Stimulated activated CD4-positive, alpha-beta T cell treated with anti-CD3 and anti-CD28 coated beads, Interleukin-12 subunit alpha, Interleukin-12 subunit beta, amount 100 ng/mL, for 24 hours (primary cell): ENCODE data around the gene ATP6V0B.

Source experiments
- DNase-seq, 2 experiments: peaks; one replicate each; pipeline ENCODE4 v3.0.0-alpha.2; 2020; ENCODE audit warnings: low read depth in 2 of 2

The ATP6V0B gene

DNA sequence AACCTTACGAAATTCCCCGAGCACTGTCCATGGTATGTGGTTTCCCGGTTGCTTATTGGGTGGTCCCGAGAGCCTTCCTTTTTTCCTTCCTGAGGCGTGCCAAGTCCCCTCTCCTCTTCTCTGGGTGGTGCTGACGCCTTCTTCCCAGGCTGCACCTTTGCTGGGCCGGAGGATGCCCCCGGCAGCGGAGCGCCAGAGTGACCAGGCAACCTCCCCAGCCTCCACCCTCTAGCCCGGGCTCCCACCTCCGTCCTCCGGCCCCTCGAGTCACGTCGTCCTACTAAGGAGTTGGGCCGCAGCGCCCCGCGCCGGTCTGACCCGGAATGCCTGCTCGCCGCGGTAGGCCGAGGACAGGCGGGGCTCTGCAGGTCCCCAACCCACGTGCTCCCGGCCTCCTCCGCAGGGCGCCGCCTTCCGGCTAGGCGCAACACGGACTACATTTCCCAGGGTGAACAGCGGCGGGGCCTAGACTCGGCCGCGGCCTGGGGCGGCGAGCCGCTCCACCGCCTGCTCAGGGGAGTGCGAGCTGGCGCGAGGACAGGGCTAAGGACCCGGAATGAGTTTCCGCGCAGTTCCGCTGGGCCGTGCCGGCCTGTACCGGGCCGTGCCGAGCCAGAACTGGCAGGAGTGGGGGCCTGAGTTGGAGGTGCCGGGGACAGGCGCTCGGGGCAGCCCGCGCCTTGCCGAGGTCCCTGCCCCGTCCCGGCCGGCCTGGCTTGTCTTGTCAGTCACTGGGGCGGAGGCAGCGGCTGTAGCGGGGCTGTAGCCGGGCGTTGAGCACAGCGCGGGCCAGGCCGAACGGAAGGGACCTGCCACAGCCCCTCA lies 28.3 kb upstream of the ATP6V0B start, which contains the start of gene IPO13:
IPO13 (plus strand) TSS at position 715 of the 825 bp plus-strand sequence. CDS start 651 bp downstream, outside the sequence.
- peak; percentile 90 to 94 for DNase-seq

DNA sequence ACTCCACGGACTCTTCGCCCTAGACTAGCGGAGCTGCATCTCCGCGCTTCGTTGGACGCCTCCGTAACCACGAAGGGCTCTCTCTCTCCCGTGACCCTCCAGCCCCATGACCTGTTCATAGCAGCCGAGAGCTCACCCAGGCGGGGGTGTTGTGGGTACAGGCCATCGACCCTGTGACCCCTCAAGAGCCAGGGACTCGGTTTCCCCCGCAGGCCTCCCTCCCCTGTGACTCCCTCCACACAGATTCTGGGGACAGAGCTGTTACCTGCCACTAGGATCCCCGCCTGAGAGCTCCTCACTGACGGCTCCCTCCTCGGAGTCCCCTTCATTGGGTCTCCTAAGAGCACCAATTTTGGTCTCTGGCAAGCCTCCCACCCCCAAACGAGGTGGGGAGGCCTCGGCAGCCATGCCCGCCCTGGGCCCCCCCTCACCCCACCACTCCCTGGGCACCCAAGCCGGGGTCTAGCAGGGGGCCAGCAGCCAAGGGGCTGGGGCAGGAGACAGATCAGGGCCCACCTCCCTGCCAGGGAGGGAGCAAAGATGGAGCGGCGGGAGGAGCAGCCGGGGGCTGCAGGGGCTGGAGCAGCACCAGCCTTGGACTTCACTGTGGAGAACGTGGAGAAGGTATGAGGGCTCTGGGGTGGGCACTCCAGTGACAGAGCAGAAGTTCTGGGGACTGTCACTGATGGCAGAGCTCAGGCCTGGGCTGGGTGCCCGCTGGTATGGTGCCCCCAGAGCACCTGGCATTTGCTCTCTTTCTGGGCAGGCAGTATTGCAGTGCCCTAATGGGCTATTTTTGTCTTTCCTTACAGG lies 27.5 kb upstream of the ATP6V0B start:
- no peak for DNase-seq

DNA sequence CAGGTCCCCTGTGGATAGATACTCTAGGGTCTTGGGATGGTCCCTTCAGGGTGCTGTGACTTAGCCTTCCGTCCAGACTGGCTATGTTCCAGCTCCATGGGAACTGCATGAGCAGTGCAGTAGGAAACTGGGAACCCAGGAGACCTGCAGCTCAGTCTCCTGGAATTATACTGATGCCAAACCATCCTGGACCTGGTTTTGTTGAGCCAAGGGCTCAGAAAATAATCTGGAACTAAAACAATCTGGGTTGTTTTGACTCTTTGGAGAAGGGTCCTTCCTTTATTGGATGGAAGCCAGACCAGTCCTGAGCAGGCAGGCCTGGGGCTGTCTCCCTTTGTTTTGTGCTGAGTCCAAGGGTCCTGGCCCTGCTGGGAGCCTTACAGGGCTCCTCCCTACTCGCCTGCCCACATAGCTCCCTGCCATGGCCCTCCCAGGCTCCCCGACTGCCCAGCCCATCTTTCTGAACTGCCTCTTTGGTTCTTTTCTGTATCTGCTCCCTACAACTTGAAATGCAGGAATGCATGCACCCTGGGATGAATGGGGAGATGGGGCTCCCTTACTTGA lies 26.8 kb upstream of the ATP6V0B start:
- DNase-seq, result no peak

DNA sequence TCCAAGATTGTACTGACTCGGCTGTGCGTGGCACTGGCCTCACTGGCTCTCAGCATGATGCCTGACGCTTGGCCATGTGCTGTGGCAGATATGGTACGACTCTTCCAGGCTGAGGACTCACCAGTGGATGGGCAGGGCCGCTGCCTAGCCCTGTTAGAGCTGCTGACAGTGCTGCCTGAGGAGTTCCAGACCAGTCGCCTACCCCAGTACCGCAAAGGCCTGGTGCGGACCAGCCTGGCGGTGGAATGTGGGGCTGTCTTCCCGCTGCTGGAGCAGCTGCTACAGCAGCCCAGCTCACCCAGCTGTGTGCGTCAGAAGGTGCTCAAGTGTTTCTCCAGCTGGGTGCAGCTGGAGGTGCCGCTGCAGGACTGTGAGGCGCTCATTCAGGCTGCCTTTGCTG lies 25.1 kb upstream of the ATP6V0B start:
- DNase-seq, result no peak

DNA sequence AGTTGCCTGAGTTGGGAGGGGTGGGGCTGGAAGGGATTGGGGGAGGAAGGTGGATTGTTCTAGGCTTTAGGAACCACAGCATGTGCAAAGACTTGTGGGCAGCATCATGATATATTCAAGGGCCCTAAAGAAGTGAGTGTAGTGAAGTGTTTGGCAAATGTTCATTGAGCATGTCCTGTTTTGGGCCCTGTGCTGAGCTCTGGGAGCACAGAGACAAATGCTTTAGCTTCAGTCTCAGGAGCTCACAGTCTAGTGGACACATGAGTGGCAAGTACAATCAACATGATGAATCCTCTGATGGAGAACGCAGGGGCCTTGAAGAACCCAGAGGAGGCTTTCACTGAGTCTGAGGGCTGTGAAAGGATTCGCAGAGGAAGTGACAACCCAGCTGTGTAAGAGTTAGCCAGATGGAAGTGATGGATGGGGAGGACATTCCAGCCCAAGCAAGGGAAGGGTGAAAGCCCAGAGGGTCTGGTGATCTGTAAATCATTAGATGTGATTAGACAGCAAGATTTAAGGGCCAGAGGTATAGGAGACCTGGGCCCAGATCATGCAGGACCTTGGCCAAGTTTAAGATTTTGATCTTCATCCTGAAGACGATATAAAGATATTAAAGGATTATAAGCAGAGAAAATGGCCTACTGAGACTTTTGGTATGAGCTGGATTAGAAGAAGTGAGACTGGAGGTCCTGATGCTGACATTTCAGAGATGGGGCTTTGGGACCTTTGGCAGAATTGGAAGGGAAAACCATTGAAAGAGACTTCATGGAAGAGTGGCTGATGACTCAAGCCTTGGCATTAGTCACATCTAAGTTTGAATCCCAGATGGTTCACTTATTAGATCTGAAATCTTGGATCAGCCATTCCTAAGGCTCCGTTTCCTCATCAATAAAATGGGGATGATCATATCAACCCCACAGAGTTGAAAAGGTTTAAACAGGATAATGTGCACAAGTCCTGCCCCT lies 23.5 kb upstream of the ATP6V0B start:
- no peak for DNase-seq

DNA sequence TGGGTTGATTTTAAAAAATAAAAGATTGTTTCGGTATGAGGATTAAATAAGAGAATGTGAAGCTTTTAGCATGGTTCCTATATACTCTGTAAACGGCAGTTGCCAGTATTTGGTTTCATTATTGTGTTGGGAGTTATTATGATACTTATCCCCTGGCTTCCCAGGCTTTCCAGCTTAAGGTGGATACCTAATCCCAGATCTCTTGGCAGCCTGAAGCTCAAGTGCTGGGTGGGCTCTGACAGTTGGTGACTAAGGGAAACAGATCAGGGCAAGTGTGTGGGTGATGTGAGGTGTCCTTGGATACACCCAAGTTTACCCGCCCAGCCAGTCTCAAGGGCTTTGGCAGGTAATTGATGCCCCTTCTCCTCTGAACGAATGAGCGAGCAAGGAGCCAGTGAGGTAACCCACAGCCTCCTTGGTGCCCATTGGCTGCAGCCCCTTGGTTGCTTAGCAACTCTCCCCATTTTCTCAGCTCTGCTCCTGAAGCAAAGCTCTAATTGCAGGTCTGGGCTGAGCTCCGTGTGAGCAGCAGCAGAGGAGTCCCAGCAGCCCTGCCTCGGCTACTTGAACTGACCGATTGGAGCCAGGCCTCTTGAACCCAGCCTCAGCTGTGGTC lies 21.9 kb upstream of the ATP6V0B start:
- no peak for DNase-seq

DNA sequence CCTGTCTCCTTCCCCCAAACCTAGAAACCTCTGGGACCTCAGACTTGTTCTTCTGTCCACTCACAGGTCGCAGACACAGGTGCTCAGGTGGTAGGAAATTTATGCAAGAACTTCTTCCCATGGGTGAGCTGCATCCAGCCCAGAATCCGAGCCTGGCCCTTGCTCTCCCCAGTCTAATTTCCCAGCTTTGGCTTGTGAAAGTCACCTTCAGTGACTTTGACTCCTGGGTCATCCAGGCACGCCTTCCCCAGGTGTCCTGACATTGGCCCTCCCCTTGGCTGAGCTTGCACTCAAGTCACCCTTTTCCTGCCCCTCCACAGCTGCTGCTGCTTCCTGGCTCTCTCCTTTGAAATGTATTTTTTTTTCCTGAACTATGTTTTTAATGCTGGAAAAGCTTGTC lies 21.4 kb upstream of the ATP6V0B start:
- DNase-seq, result no peak

DNA sequence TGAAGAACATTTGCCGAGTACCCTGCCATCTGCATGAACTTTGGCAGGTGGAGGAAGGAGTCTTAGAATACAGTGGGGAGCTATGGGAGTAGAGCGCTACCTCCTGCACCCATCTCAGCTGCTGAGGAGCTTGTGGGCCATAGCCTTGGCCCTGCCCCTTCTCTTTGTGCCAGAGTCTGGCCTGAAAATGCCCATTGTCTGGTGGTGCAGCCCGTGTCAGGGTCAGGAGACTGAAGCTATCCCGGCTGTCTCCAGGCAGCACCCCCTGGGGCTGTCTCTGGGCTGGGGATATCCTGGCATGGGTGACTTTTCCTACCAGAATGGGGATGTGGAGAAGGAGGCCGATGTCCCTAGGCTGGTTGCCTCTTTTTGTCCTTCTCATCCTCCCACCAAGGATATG lies 20.7 kb upstream of the ATP6V0B start:
- no peak for DNase-seq

DNA sequence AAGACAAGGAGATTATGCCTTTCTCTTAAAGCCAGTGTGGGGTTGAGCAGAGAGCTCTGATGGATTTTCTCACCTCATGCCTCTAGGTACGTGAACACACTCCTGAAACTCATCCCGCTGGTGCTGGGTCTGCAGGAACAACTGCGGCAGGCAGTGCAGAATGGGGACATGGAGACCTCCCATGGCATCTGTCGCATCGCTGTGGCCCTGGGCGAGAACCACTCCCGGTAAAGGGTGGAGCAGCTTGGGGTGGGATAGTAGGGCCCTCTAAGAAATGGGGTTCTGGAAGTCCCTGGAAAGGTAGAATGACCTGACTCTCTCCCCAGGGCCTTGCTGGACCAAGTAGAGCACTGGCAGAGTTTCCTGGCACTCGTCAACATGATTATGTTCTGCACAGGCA lies 18.5 kb upstream of the ATP6V0B start:
- DNase-seq, result no peak

DNA sequence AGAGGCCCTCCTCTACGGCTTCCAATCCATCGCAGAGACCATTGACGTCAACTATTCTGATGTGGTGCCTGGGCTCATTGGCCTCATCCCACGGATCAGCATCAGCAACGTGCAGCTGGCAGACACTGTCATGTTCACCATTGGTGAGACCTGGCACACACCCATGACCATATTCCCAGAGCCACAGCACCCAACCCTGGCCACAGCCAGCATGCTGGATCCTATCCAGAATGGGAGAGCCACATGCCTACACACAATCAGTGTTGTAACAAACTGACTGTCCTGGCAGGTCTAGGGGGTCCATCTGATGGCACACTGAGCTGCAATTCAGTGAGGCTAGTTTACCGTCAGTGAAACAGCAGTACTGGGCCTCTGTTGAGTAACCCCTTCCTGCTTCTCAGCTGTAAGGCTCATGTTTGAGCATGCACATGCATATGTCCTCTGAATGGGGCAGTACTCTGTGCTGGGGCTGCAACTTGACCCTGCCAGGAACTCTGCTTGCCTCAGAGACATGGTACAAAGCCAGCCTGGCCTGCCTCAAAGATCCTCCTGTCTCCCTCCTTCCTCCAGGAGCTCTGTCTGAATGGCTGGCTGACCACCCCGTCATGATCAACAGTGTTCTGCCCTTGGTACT lies 17.2 kb upstream of the ATP6V0B start:
- no peak for DNase-seq

DNA sequence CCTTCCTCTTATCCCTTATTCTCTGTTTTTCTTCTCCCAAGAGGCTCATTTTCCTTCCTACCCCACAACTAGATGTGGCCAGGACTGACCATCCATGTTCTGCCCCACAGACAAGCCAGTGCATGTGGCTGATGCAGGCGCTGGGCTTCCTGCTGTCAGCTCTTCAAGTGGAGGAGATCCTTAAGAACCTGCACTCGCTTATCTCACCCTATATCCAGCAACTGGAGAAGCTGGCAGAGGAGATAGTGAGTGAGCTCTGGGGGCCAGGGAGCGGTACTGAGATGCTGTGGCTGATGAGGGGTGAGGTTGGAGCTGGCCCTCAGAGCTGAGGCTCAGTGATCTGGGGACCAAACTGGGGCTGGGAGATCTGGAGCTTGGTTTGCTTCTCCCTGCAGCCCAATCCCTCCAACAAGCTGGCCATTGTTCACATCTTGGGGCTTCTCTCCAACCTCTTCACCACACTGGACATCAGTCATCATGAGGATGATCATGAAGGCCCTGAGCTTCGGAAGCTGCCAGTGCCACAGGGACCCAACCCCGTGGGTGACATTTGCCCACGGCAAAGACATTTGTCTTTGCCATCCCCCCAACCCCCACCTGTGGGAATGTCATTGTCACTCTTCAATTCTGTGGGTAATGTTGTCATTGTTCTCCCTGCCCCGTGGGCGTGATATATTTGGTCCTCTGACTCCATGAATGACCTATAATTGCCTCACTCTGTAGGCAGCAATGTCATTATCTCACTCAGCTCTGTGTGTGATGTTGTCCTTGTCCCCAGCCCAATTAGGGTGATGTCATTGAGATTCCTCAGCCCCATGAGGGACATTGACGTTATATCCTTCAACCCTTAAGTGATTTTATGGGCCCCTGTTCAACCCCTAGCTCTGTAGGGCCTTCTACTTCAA lies 16.2 kb upstream of the ATP6V0B start:
- DNase-seq, result no peak

DNA sequence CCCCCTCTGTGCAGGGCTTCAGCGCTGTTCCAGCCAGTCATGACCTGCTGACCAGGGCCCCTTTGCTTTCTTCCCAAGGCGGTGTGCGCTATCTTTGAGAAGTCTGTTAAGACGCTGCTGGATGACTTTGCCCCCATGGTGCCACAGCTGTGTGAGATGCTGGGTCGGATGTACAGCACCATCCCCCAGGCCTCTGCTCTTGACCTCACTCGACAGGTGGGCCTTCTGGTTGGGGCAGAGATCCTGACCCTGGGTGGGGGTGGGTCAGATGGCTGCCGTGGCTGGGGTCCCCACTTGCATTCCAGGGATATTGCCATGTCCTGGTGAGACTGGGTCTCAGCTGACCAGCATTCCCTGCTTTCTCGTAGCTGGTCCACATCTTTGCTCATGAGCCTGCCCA lies 14.0 kb upstream of the ATP6V0B start:
- no peak for DNase-seq

DNA sequence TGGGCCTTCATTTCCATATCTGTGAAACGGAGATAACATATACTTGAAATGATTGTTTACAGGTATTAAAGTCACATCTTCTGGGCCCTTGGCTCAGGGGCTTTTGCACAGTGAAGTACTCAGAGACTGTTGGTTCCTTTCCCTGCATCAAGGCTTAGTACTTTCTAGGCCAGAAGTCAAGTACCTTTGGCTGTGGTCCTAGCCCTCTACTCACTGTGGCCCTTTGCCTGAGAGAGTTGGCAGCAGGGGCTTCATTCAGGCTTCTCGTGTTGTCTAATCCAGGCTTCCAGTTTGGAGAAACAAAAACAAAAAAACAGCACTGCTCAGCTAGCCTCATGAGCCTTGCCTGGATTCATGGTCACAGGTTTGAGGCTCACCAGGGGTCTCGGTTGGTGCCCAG lies 13.1 kb upstream of the ATP6V0B start:
- no peak for DNase-seq

DNA sequence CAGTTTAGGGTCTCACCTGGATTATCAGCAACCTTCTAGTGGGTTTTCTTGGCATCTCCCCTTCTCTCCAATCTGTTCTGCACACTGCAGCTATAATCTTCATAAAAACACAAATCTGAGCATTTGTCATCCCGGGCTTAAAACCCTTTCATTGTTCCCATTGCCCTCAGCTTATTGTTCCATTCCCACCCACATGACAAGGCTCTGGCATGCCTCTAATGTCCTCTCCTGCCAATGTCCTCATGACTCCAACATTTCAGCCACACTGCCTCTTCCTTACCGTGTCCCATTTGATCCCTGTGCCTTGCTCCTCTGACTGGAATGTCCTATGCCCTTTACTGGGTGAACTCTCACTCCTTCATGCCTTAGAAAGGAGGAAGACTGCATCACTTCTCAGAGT lies 12.4 kb upstream of the ATP6V0B start:
- DNase-seq, result no peak

DNA sequence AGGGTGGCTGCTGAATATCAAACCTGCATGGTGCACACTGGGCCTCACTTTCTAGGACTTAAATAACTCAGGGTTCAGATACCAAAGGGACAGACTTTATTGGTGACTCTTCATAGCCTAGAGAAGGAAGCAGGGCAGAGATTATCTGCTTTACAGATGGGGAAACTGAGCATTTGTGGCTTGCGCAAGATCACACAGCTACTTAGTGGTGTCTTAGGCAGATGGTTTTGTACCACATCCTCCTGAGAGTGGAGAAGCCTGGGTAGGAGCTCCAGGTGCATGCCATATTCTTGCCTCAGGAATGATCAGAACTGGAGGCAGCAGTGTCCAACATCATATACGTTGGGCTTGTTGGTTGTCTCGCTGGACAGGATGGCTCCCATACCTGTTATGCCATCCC lies 11.8 kb upstream of the ATP6V0B start:
- DNase-seq, result no peak

DNA sequence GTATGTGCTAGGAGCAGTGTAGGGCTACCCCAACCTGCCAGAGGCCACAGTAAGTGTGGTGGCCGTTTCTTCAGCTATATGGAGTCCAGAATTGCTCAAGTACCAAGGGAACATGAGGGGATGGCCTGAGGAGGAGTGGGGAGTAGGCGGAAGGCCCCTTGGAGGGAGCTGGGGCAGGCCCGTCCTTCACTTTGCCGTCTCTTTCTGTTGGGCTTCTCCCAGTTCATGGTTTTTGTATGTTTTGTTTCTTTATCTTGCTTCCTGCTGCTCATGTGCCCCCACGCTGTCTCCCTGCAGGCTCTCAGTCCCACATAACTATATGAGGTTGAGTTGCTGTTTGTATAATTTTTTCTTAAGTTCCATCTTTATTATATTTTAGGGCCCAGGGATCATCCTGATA lies 10.9 kb upstream of the ATP6V0B start:
- no peak for DNase-seq

DNA sequence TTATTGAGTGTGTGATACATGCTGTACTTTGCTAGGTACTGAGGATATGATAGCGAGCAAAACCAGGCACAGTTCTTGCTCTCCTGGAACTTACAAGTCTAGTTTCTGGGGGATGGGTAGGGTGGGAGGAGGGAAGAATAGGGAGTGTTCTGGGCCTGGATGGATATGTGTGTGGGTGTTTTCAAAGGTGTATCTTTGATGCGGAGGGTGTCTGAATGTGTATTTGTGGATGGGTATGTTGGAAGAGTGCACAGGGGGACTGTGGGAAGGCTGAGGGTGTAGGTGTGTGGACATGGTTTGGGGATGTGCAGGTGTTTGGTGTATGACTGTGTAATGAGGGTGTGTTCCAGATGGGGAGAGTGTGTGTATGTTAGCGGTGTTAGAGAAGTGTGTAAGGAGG lies 9.4 kb upstream of the ATP6V0B start:
- DNase-seq, result no peak

DNA sequence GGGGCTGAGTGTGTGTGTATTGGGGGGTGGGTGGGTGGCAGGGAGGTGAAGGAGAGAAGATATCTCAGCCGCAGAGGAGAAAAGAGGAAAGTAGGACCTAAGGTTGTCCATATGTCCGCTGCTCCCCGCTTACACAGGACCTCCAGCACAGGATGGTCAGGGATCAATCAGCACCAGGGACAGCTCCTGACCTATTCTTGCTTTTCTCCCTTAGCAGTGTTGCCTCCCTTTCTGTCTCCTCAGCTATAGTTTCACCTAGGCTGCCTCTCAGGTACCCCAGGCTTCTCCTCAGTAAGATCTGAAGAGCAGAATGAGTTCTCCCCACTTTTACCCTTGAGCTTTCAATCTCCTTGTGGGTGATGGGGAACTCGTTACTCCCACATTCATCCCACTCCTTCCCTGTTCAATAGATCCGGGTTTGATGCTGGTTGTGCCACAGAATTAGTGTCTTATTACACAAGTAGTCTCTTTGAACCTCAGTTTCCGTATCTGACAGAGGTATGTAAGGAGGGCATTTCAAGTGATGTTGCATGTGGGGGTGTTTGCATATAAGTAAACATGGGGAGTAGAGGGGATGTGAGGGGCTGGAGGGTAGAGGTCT lies 6.3 kb upstream of the ATP6V0B start:
- DNase-seq, result no peak

DNA sequence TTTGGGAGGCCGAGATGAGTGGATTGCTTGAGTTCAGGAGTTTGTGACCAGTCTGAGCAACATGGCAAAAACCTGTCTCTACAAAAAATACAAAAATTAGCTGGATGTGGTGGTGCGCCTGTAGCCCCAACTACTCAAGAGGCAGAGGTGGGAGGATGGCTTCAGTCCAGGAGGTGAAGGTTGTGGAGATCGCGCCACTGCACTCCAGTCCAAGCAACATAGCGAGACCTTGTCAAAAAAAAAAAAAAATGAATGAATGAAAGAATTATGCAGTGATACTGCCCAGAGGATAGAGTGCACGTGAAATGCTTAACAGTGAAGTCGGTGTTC lies 5.4 kb upstream of the ATP6V0B start:
- no peak for DNase-seq
